ENCODE data around the gene SLX4IP. TPM values are rescaled to one million over a fixed set of nuclear protein-coding genes. Genes with fewer than 3 reads are reported as not detected.
A peak's percentile ranks its signal among the peaks of the same experiment; 100 is the strongest.
"Not testable (repeated sequence)": the region's sequence is repeated elsewhere in the genome, so short reads cannot be mapped to it uniquely, and the experiment has no call there.

SLX4IP gene
- total RNA-seq, 1 donor from 2014 or later: 5.3 TPM

GRCh38 chr20:10609770-10610169 is 174.7 kb downstream of the SLX4IP start:
- H3K4me2 ChIP-seq (ENCODE audit: low read length): peak overlapping the region; percentile 51
- no peaks in the 10 kb centered on the region for H3K27me3 Mint-ChIP-seq (ENCODE audit: low read depth, unreplicated experiment)
- H3K4me1 Mint-ChIP-seq (ENCODE audit: low read depth, unreplicated experiment): peaks cover 22% of the 10 kb centered on the region

DNA sequence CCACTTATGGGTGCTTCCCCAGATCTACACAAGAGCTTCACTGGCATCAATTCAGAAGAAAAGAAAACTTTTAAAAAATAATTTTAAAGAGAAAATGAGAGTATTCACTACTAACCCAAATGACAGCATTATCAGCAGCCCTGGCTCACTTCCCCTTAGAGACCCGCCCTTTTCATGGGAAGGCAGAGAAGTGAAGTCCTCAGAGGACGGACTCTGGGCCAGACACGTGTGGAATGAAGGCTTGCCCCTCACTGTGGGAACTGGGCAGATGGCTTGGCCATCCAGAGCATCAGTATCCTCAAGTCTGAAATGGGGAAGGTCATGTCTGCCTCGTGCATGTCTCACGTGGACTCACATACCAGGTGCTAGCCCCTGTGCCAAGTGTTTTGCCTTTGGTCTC is 175.1 kb downstream of the SLX4IP start:
- H3K27ac ChIP-seq (ENCODE audit: low read depth, low read length): no peak overlapping the region
- Mint-ChIP-seq H3K4me3 (ENCODE audit: unreplicated experiment) (no peak overlapping the region), H3K9me3 (ENCODE audit: unreplicated experiment) (peaks cover 3% of the 10 kb centered on the region), H3K4me1 (ENCODE audit: low read depth, unreplicated experiment) (peaks cover 19% of the 10 kb centered on the region), H3K27me3 (ENCODE audit: low read depth, unreplicated experiment) (no peaks in the 10 kb centered on the region), H3K36me3 (ENCODE audit: low read depth, unreplicated experiment) (peaks cover 7% of the 10 kb centered on the region), H3K27ac (ENCODE audit: unreplicated experiment) (no peak overlapping the region)
- H3K27me3 ChIP-seq (ENCODE audit: insufficient read depth, low read length): no peaks in the 10 kb centered on the region
- H3K4me3 ChIP-seq (ENCODE audit: insufficient read depth, low read depth, low read length): no peak overlapping the region
- FAIRE-seq (no peak), DNase-seq (ENCODE audit: low read depth) (no peak)
- peaks cover 11% of the 10 kb centered on the region for H3K4me1 ChIP-seq (ENCODE audit: insufficient read depth, low read length)
- no peaks in the 10 kb centered on the region for H3K79me2 ChIP-seq (ENCODE audit: insufficient read depth, low read length)
- no peaks in the 10 kb centered on the region for H3K36me3 ChIP-seq (ENCODE audit: insufficient read depth, low read length)
- no peak overlapping the region for H3K9ac ChIP-seq (ENCODE audit: low read length)
- TF ChIP-seq EZH2 (IDR thresholded peaks at IDR 0.05; ENCODE audit: insufficient read depth, low read length): no peak
- TF ChIP-seq, protein P1, sequence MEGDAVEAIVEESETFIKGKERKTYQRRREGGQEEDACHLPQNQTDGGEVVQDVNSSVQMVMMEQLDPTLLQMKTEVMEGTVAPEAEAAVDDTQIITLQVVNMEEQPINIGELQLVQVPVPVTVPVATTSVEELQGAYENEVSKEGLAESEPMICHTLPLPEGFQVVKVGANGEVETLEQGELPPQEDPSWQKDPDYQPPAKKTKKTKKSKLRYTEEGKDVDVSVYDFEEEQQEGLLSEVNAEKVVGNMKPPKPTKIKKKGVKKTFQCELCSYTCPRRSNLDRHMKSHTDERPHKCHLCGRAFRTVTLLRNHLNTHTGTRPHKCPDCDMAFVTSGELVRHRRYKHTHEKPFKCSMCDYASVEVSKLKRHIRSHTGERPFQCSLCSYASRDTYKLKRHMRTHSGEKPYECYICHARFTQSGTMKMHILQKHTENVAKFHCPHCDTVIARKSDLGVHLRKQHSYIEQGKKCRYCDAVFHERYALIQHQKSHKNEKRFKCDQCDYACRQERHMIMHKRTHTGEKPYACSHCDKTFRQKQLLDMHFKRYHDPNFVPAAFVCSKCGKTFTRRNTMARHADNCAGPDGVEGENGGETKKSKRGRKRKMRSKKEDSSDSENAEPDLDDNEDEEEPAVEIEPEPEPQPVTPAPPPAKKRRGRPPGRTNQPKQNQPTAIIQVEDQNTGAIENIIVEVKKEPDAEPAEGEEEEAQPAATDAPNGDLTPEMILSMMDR (IDR thresholded peaks at IDR 0.05; ENCODE audit: insufficient read depth, low read depth, low read length): no peak
- H3K4me2 ChIP-seq (ENCODE audit: low read length): no peak overlapping the region
- H3K9me3 ChIP-seq (ENCODE audit: insufficient read depth, low read depth, low read length): no peaks in the 10 kb centered on the region
- H2AFZ ChIP-seq (ENCODE audit: low read depth, low read length): no peak overlapping the region
- H4K20me1 ChIP-seq (ENCODE audit: insufficient read depth, low read length): no peaks in the 10 kb centered on the region

More at GRCh38 chr20:10609770-10610169, 174.7 kb downstream of the SLX4IP start:
- Histone ChIP-seq H4K20me1 (ENCODE audit: insufficient read depth, low read length) (no peaks in the 10 kb centered on the region), H3K27ac (ENCODE audit: low read depth, low read length) (peak overlapping the region; percentile 53), H2AFZ (ENCODE audit: low read depth, low read length) (no peak overlapping the region), H3K27me3 (ENCODE audit: insufficient read depth, low read length) (no peaks in the 10 kb centered on the region), H3K4me3 (ENCODE audit: insufficient read depth, low read depth, low read length) (no peak overlapping the region), H3K4me1 (ENCODE audit: insufficient read depth, low read length) (peaks cover 16% of the 10 kb centered on the region), H3K9ac (ENCODE audit: low read length) (peak overlapping the region; percentile 50), H3K36me3 (ENCODE audit: insufficient read depth, low read length) (no peaks in the 10 kb centered on the region), H3K9me3 (ENCODE audit: insufficient read depth, low read depth, low read length) (no peaks in the 10 kb centered on the region), H3K79me2 (ENCODE audit: insufficient read depth, low read length) (no peaks in the 10 kb centered on the region)
- H3K36me3 Mint-ChIP-seq (ENCODE audit: low read depth, unreplicated experiment): peaks cover 7% of the 10 kb centered on the region
- H3K27ac Mint-ChIP-seq (ENCODE audit: unreplicated experiment): peak overlapping the region; percentile 77
- FAIRE-seq: no peak
- DNase-seq (ENCODE audit: low read depth): peak; percentile 29
- TF ChIP-seq EZH2 (IDR thresholded peaks at IDR 0.05; ENCODE audit: insufficient read depth, low read length): no peak
- TF ChIP-seq, protein P1 (IDR thresholded peaks at IDR 0.05; ENCODE audit: insufficient read depth, low read depth, low read length): no peak
- H3K4me3 Mint-ChIP-seq (ENCODE audit: unreplicated experiment): no peak overlapping the region
- peaks cover 3% of the 10 kb centered on the region for H3K9me3 Mint-ChIP-seq (ENCODE audit: unreplicated experiment)

- H3K4me3 Mint-ChIP-seq (ENCODE audit: unreplicated experiment): no peak overlapping the region
- FAIRE-seq (no peak), DNase-seq (ENCODE audit: low read depth) (no peak)
- TF ChIP-seq EZH2 (IDR thresholded peaks at IDR 0.05; ENCODE audit: insufficient read depth, low read length): no peak
- TF ChIP-seq, protein P1 (IDR thresholded peaks at IDR 0.05; ENCODE audit: insufficient read depth, low read depth, low read length): peak; percentile 45
- no peaks in the 10 kb centered on the region for H3K36me3 ChIP-seq (ENCODE audit: insufficient read depth, low read length)
- H3K9ac ChIP-seq (ENCODE audit: low read length): no peak overlapping the region
- no peaks in the 10 kb centered on the region for H3K27me3 Mint-ChIP-seq (ENCODE audit: low read depth, unreplicated experiment)
- peaks cover 12% of the 10 kb centered on the region for H3K4me1 Mint-ChIP-seq (ENCODE audit: low read depth, unreplicated experiment)
- H2AFZ ChIP-seq (ENCODE audit: low read depth, low read length): no peak overlapping the region
- no peaks in the 10 kb centered on the region for H3K79me2 ChIP-seq (ENCODE audit: insufficient read depth, low read length)
- peaks cover 7% of the 10 kb centered on the region for H3K4me1 ChIP-seq (ENCODE audit: insufficient read depth, low read length)
- no peaks in the 10 kb centered on the region for H3K9me3 ChIP-seq (ENCODE audit: insufficient read depth, low read depth, low read length)
- peaks cover 9% of the 10 kb centered on the region for H3K36me3 Mint-ChIP-seq (ENCODE audit: low read depth, unreplicated experiment)
- H4K20me1 ChIP-seq (ENCODE audit: insufficient read depth, low read length): no peaks in the 10 kb centered on the region
- no peak overlapping the region for H3K27ac Mint-ChIP-seq (ENCODE audit: unreplicated experiment)
- H3K27me3 ChIP-seq (ENCODE audit: insufficient read depth, low read length): no peaks in the 10 kb centered on the region
- H3K4me2 ChIP-seq (ENCODE audit: low read length): no peak overlapping the region
- H3K9me3 Mint-ChIP-seq (ENCODE audit: unreplicated experiment): peaks cover 3% of the 10 kb centered on the region
- no peak overlapping the region for H3K4me3 ChIP-seq (ENCODE audit: insufficient read depth, low read depth, low read length)
- no peak overlapping the region for H3K27ac ChIP-seq (ENCODE audit: low read depth, low read length)
Measured at GRCh38 chr20:10611357-10611756, 176.3 kb downstream of the SLX4IP start.

GRCh38 chr20:10613426-10613825 is 178.3 kb downstream of the SLX4IP start:
- H3K4me1 Mint-ChIP-seq (ENCODE audit: low read depth, unreplicated experiment): peaks cover 11% of the 10 kb centered on the region
- FAIRE-seq: not testable (repeated sequence)

More at GRCh38 chr20:10613426-10613825, 178.3 kb downstream of the SLX4IP start:
- H3K9ac ChIP-seq (ENCODE audit: low read length); H3K27ac Mint-ChIP-seq (ENCODE audit: unreplicated experiment); DNase-seq (ENCODE audit: low read depth); H3K36me3 ChIP-seq (ENCODE audit: insufficient read depth, low read length); H3K9me3 ChIP-seq (ENCODE audit: insufficient read depth, low read depth, low read length); H3K79me2 ChIP-seq (ENCODE audit: insufficient read depth, low read length); H3K4me3 ChIP-seq (ENCODE audit: insufficient read depth, low read depth, low read length); H4K20me1 ChIP-seq (ENCODE audit: insufficient read depth, low read length); H3K4me1 ChIP-seq (ENCODE audit: insufficient read depth, low read length); H3K4me2 ChIP-seq (ENCODE audit: low read length); H3K36me3 Mint-ChIP-seq (ENCODE audit: low read depth, unreplicated experiment); H3K27ac ChIP-seq (ENCODE audit: low read depth, low read length); H2AFZ ChIP-seq (ENCODE audit: low read depth, low read length); H3K4me3 Mint-ChIP-seq (ENCODE audit: unreplicated experiment); H3K9me3 Mint-ChIP-seq (ENCODE audit: unreplicated experiment); H3K27me3 ChIP-seq (ENCODE audit: insufficient read depth, low read length); H3K27me3 Mint-ChIP-seq (ENCODE audit: low read depth, unreplicated experiment): not testable (repeated sequence)

Data from astrocyte (in vitro differentiated cells and primary cell).